ENCODE measurements around the gene PPP2R5A.
"Not testable (repeated sequence)": the region's sequence is repeated elsewhere in the genome, so short reads cannot be mapped to it uniquely, and the experiment has no call there.

The PPP2R5A gene

DNA sequence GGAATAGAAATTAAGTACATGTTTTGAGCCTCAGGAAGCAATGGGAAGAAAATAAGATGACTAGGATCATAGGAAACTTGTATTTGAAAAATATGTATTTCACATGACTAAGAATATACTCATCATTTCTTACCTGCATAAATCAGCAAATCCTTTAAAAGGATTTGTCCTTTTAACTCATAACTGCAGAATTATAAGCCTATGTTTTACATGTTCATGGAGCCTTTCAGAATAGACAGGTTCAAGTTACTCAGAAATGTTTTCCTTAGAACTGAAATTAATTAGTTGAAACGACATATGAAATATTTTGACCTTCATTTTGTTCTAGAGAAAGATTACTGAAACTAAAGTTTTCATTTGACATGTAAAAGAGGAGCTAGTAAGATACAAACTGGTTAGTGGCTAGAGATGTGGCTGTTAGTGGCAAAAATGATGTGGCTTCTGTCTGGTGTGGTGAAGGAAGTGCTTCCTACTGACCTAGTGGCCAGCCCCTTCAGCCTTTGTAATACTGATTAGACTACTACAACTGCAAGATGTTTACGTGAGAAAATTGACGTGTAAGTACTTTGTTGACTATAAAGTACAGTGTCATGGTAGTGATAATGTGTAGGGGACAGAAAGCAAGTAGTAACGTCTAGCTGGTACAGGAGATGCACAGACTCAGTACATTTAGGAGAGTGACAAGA is 74.7 kb downstream of the PPP2R5A start:
- DNase-seq: no peak

GRCh38 chr1:212364985-212365384 is 79.8 kb downstream of the PPP2R5A start:
- no peak for DNase-seq

- no peak for DNase-seq
These were observed 81.7 kb downstream of the PPP2R5A start for GRCh38 chr1:212366901-212367300.

DNA sequence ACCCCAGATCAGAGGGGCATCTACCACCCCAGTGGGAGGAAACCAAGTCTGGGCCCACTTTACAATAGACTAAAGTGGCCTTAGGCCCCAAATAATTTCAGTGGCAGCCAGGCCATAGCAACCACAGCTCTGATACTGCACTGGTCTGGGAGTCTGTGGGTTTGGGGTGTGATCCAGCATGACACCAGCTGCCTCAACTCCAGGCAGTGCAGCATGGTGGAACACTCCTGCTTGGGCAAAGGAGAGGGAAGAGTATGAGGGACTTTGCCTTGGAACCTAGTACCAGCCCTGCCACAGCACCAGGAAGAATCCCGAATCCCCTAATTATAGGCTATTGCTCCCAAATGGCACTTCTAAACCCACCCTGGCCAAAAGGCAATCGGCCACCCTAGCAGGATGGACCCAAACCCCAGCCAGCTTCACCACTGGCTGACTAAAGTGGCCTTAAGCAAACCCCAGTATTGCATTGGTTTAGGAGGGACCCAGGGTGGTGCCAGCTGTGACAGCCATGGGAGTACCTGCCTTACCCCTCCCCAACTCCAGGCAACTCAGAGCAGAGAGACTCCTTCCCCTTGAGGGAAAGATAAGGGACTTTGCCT is 82.4 kb downstream of the PPP2R5A start:
- DNase-seq: no peak

- DNase-seq: peak in 1 of 2 donors; percentile 53
These were observed 82.9 kb downstream of the PPP2R5A start for GRCh38 chr1:212368073-212368484.

DNA sequence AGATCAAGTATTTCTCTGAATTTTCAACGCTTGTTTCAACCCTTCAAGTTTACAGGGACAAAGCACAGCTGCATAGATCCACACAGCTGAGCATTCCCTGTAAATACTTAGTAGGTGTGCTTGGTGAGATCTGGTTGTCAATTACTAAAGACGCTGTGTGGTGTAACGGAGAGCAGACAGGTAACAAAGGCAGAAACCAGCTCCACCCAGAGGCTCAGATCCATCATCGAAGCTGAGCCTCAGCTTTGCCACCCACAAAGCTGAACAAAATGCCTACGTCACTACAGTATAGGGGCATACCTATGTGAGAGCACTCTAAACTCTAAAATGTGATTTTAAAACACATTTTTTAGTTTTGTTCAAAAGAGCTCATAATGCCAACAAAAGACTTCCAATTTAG is 90.8 kb downstream of the PPP2R5A start:
- no peak for DNase-seq

- DNase-seq: no peak
These were observed 92.4 kb downstream of the PPP2R5A start for GRCh38 chr1:212377644-212378043.

DNA sequence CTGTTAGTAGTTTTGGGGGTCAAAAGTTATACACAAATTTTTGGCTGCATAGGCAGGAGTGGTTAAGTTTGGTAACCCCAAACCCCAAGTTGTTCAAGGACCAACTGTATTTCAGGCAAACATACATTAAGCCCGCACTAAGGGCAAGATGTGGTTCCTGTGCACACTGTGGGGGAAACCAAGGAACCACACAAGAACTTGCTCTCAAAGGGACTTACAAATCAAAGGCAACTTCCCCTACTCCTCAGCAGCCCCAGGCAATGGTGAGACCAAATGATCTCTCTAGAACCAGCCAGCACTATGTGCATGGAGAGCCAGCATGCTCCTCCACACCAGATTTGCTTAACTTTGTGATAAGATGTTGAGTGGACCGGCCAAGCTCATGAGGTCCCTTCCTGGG is 94.2 kb downstream of the PPP2R5A start:
- no peak for DNase-seq

- no peak for DNase-seq
These were observed 96.3 kb downstream of the PPP2R5A start for GRCh38 chr1:212381397-212382035.

DNA sequence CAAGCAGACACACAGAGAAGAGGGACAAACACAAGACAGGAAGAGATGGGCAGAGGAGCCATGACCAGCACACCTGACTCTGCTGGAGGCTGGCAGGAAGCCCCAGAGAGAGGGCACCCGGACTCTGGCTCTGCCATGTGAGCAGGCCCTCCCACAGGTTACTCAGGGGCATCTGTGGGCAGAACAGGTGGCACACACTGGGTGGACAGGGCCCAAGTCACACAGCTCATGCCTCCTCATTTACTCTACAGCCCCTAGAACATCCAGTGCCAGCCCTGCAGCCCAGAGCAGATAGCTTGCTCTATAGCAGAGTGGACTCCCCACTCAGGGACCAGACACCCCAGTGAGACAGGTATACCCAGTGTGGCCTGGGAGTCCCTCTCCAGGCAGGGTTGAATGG is 100.8 kb downstream of the PPP2R5A start:
- DNase-seq: no peak

- DNase-seq: no peak
These were observed 103.9 kb downstream of the PPP2R5A start for GRCh38 chr1:212388985-212389716.

DNA sequence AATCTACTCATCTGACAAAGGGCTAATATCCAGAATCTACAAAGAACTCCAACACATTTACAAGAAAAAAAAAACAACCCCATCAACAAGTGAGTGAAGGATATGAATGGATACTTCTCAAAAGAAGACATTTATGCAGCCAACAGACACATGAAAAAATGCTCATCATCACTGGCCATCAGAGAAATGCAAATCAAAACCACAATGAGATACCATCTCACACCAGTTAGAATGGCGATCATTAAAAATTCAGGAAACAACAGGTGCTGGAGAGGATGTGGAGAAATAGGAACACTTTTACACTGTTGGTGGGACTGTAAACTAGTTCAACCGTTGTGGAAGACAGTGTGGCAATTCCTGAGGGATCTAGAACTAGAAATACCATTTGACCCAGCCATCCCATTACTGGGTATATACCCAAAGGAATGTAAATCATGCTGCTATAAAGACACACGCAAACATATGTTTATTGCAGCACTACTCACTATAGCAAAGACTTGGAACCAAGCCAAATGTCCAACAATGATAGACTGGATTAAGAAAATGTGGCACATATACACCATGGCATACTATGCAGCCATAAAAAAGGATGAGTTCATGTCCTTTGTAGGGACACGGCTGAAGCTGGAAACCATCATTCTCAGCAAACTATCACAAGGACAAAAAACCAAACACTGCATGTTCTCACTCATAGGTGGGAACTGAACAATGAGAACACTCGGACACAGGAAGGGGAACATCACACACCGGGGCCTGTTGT is 110.6 kb downstream of the PPP2R5A start:
- not testable (repeated sequence) for DNase-seq

DNA sequence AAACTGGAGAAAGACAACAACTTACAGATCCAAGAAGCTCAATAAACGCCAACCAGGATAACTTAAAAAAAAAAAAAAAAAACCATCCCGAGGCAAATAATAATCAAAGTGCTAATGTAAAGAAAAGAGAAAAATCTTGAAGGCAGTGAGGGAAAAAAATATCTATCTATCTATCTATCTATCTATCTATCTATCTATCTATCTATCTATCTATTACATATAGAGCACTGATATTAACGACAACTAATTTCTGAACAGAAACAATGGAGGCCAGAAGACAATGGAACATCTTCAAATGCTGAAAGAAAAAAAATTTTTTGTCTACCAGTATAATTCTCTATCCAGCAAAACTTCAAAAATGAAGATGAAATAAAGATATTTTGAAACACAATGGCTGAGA is 111.4 kb downstream of the PPP2R5A start:
- no peak for DNase-seq

DNA sequence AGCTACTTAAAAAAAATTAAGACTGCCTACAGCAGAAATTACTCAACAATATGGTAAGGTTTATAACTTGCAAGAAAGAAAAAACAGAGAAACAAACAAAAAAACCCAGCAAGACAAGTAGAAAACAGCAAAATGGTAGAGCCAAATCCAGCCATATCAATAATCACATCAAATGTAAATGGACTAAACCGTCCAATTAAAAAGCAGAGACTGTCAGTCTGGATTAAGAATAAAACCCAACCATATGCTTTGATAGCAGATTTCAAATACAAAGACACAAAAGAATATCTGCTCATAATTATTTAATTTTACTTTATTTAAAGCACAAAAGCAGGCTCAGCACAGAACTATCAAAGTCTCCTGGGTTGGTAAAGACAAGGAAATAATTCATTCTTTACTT is 112.0 kb downstream of the PPP2R5A start:
- DNase-seq: no peak

- no peak for DNase-seq
These were observed 115.8 kb downstream of the PPP2R5A start for GRCh38 chr1:212401042-212401441.

GRCh38 chr1:212401838-212402582 is 116.8 kb downstream of the PPP2R5A start:
- no peak for DNase-seq

DNA sequence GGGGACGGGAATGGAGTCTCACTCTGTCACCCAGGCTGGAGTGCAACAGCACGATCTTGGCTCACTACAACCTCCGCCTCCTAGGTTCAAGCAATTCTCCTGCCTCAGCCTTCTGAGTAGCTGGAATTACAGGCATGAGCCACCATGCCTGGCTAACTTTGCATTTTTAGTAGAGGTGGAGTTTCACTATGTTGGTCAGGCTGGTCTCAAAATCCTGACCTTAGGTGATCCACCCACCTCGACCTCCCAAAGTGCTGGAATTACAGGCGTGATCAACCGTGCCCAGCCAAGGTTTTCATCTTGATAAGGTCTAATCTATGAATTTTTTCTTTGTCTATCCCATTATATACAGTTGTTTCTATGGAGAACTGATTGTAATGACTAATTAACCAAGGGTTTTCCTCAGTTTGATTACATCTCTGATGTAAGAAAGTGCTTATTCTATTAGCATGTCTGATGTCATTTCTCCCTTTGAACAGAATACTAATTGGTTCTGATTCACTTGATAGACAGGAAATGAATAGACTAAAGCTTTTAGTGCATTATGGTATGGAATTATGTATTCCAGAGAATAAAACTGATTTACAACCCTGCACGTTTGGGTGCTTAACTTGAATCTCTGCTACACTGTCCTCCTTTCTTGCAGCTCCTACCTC is 117.6 kb downstream of the PPP2R5A start:
- DNase-seq: no peak

DNA sequence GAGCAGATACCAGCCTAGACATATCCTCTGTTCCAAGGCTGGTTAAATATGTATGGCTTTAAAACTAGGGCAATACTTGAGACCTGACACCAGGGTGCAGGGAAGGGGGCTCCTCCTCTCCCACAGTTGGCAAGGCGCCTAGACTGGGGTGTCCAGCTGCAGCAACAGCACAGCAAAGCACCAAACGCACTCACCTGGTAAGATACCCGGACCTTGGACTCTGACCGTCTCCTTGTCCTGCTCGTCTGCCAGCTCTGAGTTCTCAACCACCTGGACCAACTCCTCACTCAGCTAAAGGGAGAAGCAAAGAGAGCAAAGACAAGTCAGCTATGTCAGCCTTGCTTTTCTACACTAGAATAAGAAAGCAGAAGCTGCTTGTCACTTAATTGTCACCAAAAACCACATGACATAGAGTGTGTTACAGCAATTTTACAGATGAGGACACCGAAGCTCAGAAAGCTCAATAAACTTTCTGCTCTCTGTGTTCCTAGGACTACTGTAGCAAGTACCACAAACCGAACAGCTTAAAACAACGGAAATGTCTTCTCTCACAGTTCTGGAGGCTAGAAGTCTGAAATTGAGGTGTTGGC is 125.1 kb downstream of the PPP2R5A start:
- no peak for DNase-seq

Measured in bone marrow (tissue), 2 donors.